H1 (cell line): ENCODE data around the gene ZNF429.

Source experiments
- CREB1 ChIP-seq: IDR thresholded peaks from 2 replicates; pipeline ENCODE4 v1.6.1; 2012; ENCODE audit warnings: inconsistent platforms
- CTCF ChIP-seq, 3 experiments: IDR thresholded peaks; 1 replicate in 2 of 3; 2 replicates in 1 of 3; pipeline versions ENCODE4 v1.5.1 to v1.6.1; 2011; ENCODE audit warnings: low read length in 3 of 3, mild to moderate bottlenecking in 3 of 3, inconsistent platforms in 2 of 3, low read depth in 1 of 3, moderate library complexity in 1 of 3; ENCODE audit not compliant: insufficient read depth in 1 of 3; ENCODE audit errors: control extremely low read depth in 1 of 3
- EZH2 ChIP-seq: fragments of 200-600 bp; sonication (generic); IDR thresholded peaks from 2 replicates; pipeline ENCODE4 v1.7.1; 2012; ENCODE audit warnings: low read depth, mild to moderate bottlenecking, moderate library complexity, low read length, inconsistent platforms; ENCODE audit not compliant: severe bottlenecking
- FOSL1 ChIP-seq: IDR thresholded peaks from 2 replicates; pipeline ENCODE4 v1.6.1; 2011; ENCODE audit warnings: mild to moderate bottlenecking, low read depth, low read length, moderate library complexity; ENCODE audit not compliant: insufficient read depth
- POLR2A ChIP-seq, 2 experiments: IDR thresholded peaks; 1 replicate in 1 of 2; 2 replicates in 1 of 2; pipeline ENCODE4 v1.6.1; 2011; ENCODE audit warnings: low read depth in 2 of 2, low read length in 2 of 2, mild to moderate bottlenecking in 2 of 2; ENCODE audit errors: control extremely low read depth in 1 of 2
- SIN3A ChIP-seq, 2 experiments: IDR thresholded peaks in 1 of 2; conservative IDR thresholded peaks in 1 of 2; 2 replicates each; pipeline ENCODE4 v1.6.1; 2011 to 2012; ENCODE audit warnings: low read length in 2 of 2, improper control_type of control experiment in 1 of 2, low read depth in 1 of 2, mild to moderate bottlenecking in 1 of 2

GRCh38 chr19:21559444-21559843, 54.0 kb downstream of the ZNF429 start:
- TF ChIP-seq EZH2 (no peak), SIN3A (conservative IDR thresholded peaks at IDR 0.05 in 1 of 2, IDR thresholded peaks at IDR 0.05 in 1 of 2; ENCODE audit: low read depth in 1 of 2, low read length in 2 of 2) (no peak), POLR2A (IDR thresholded peaks at IDR 0.05; ENCODE audit: control extremely low read depth in 1 of 2, low read depth in 2 of 2, low read length in 2 of 2) (no peak), CREB1 (no peak), CTCF (IDR thresholded peaks at IDR 0.05; ENCODE audit: control extremely low read depth in 1 of 3, insufficient read depth in 1 of 3, low read depth in 1 of 3, low read length in 3 of 3) (no peak), FOSL1 (no peak)
